Chondrocyte (in vitro differentiated cells): ENCODE results near the gene ITSN1. TPM values are rescaled to one million over a fixed set of nuclear protein-coding genes. Genes with fewer than 3 reads are reported as not detected.

Experiments used
- DNase-seq: peaks from one replicate; pipeline ENCODE4 v3.0.0; 2021; ENCODE audit warnings: mixed read lengths, low spot score
- H3K27ac Mint-ChIP-seq: one replicate; pipeline ENCODE4 v1.8.0; 2021; ENCODE audit warnings: mild to moderate bottlenecking, moderate library complexity, mixed read lengths; ENCODE audit not compliant: unreplicated experiment
- H3K27me3 Mint-ChIP-seq: 2 replicates; pipeline ENCODE4 v1.8.0; 2021; ENCODE audit warnings: low read depth, mixed read lengths
- H3K36me3 Mint-ChIP-seq: 2 replicates; pipeline ENCODE4 v1.8.0; 2021; ENCODE audit warnings: low read depth, mixed read lengths
- H3K4me1 Mint-ChIP-seq: 2 replicates; pipeline ENCODE4 v1.8.0; 2021; ENCODE audit warnings: low read depth, mild to moderate bottlenecking, mixed read lengths
- H3K4me3 Mint-ChIP-seq: one replicate; pipeline ENCODE4 v1.8.0; 2021; ENCODE audit warnings: mild to moderate bottlenecking, moderate library complexity, mixed read lengths; ENCODE audit not compliant: unreplicated experiment
- H3K9me3 Mint-ChIP-seq: 2 replicates; pipeline ENCODE4 v1.8.0; 2021; ENCODE audit warnings: low read depth, mixed read lengths
- CTCF ChIP-seq: fragments of 200-600 bp; sonication (generic); IDR thresholded peaks from 2 replicates; pipeline ENCODE4 v1.5.0; 2021; ENCODE audit warnings: antibody characterized with exemption, mild to moderate bottlenecking, moderate library complexity
- total RNA-seq: library from RNA; stranded (reverse); gene quantifications from 3 replicates; pipeline ENCODE4 v1.2.1, GENCODE V29; 2021

The ITSN1 gene
- total RNA-seq, 1 donor from 2014 or later: 29.8 TPM

GRCh38 chr21:33698087-33698860, 56.0 kb downstream of the ITSN1 start:
- H3K27ac Mint-ChIP-seq: no peak overlapping the region
- DNase-seq: no peak

GRCh38 chr21:33699277-33699676, 57.0 kb downstream of the ITSN1 start:
- no peak overlapping the region for H3K27ac Mint-ChIP-seq
- H3K9me3 Mint-ChIP-seq: no peaks in the 10 kb centered on the region
- no peak for DNase-seq
- no peaks in the 10 kb centered on the region for H3K36me3 Mint-ChIP-seq
- H3K4me3 Mint-ChIP-seq: no peak overlapping the region
- H3K4me1 Mint-ChIP-seq: peaks cover 29% of the 10 kb centered on the region
- TF ChIP-seq CTCF: no peak
- H3K27me3 Mint-ChIP-seq: no peaks in the 10 kb centered on the region

More at GRCh38 chr21:33698087-33698860, 56.0 kb downstream of the ITSN1 start:
- H3K4me3 Mint-ChIP-seq: no peak overlapping the region
- H3K9me3 Mint-ChIP-seq: no peaks in the 10 kb centered on the region
- H3K27me3 Mint-ChIP-seq: no peaks in the 10 kb centered on the region
- no peaks in the 10 kb centered on the region for H3K36me3 Mint-ChIP-seq
- H3K4me1 Mint-ChIP-seq: peaks cover 19% of the 10 kb centered on the region
- TF ChIP-seq CTCF: no peak

- Mint-ChIP-seq H3K9me3 (no peaks in the 10 kb centered on the region), H3K27ac (no peak overlapping the region), H3K4me1 (peaks cover 30% of the 10 kb centered on the region), H3K27me3 (no peaks in the 10 kb centered on the region), H3K4me3 (no peak overlapping the region), H3K36me3 (no peaks in the 10 kb centered on the region)
- no peak for TF ChIP-seq CTCF
- no peak for DNase-seq
Observed at GRCh38 chr21:33700491-33700890, 58.2 kb downstream of the ITSN1 start.

GRCh38 chr21:33703750-33704606, 61.7 kb downstream of the ITSN1 start:
- Mint-ChIP-seq H3K4me1 (peaks cover 23% of the 10 kb centered on the region), H3K27me3 (no peaks in the 10 kb centered on the region), H3K9me3 (peaks cover 10% of the 10 kb centered on the region), H3K36me3 (peaks cover 2% of the 10 kb centered on the region), H3K4me3 (no peak overlapping the region), H3K27ac (peak overlapping the region; percentile 70)
- no peak for DNase-seq
- no peak for TF ChIP-seq CTCF

GRCh38 chr21:33707846-33708245, 65.5 kb downstream of the ITSN1 start:
- DNase-seq: no peak
- H3K9me3 Mint-ChIP-seq: peaks cover 15% of the 10 kb centered on the region
- TF ChIP-seq CTCF: no peak
- no peak overlapping the region for H3K4me3 Mint-ChIP-seq
- H3K4me1 Mint-ChIP-seq: peaks cover 42% of the 10 kb centered on the region
- H3K27ac Mint-ChIP-seq: no peak overlapping the region
- no peaks in the 10 kb centered on the region for H3K27me3 Mint-ChIP-seq
- H3K36me3 Mint-ChIP-seq: peaks cover 3% of the 10 kb centered on the region
